Keratinocyte (primary cell): Measurements from ENCODE around the gene CXCR4. TPM values are rescaled to one million over a fixed set of nuclear protein-coding genes. Genes with fewer than 3 reads are reported as not detected.

Experiments
- DNase-seq: peaks from one replicate; pipeline ENCODE4 v3.0.0-alpha.2; 2011; ENCODE audit warnings: low read depth, missing footprints, low spot score
- FAIRE-seq: peaks from 2 replicates; lab custom pipeline; 2011; peaks lifted over from hg19 to GRCh38; lab: Jason Lieb, UNC
- H2AFZ ChIP-seq: 2 replicates; pipeline ENCODE4 v1.6.0; 2012; ENCODE audit warnings: low read length, control low read depth, inconsistent platforms; ENCODE audit not compliant: control insufficient read depth
- H3K27ac ChIP-seq: 2 replicates; pipeline ENCODE4 v1.5.1; 2011; ENCODE audit warnings: low read length; ENCODE audit not compliant: control insufficient read depth, insufficient read depth
- H3K27me3 ChIP-seq: 3 replicates; pipeline ENCODE4 v1.6.0; 2011; ENCODE audit warnings: low read length; ENCODE audit not compliant: control insufficient read depth, insufficient read depth; ENCODE audit errors: extremely low read depth
- H3K36me3 ChIP-seq, 2 experiments: 2 replicates in 1 of 2; 3 replicates in 1 of 2; pipeline ENCODE4 v1.5.1; 2011; ENCODE audit warnings: low read length in 2 of 2, mild to moderate bottlenecking in 1 of 2; ENCODE audit not compliant: control insufficient read depth in 2 of 2, insufficient read depth in 2 of 2; ENCODE audit errors: extremely low read depth in 1 of 2
- H3K4me1 ChIP-seq: 3 replicates; pipeline ENCODE4 v1.5.1; 2011; ENCODE audit warnings: low read length; ENCODE audit not compliant: control insufficient read depth, insufficient read depth; ENCODE audit errors: extremely low read depth
- H3K4me2 ChIP-seq: 3 replicates; pipeline ENCODE4 v1.6.0; 2011; ENCODE audit warnings: low read depth, low read length; ENCODE audit not compliant: control insufficient read depth, insufficient read depth; ENCODE audit errors: extremely low read depth
- H3K4me3 ChIP-seq, 3 experiments: fragments of 200-600 bp in 1 of 3; sonication (generic) in 1 of 3; 2 replicates in 2 of 3; 3 replicates in 1 of 3; pipeline ENCODE4 v1.5.1; 2011 to 2016; ENCODE audit warnings: low read length in 3 of 3, mild to moderate bottlenecking in 3 of 3, control low read depth in 2 of 3, inconsistent platforms in 1 of 3, low read depth in 1 of 3, mixed read lengths in 1 of 3, mixed run types in 1 of 3, moderate library complexity in 1 of 3; ENCODE audit not compliant: control insufficient read depth in 2 of 3, insufficient read depth in 2 of 3; ENCODE audit errors: extremely low read depth in 1 of 3
- H3K79me2 ChIP-seq: 2 replicates; pipeline ENCODE4 v1.6.0; 2012; ENCODE audit warnings: low read length; ENCODE audit not compliant: control insufficient read depth, insufficient read depth
- H3K9ac ChIP-seq: 3 replicates; pipeline ENCODE4 v1.6.0; 2011; ENCODE audit warnings: low read length; ENCODE audit not compliant: control insufficient read depth, insufficient read depth; ENCODE audit errors: extremely low read depth
- H3K9me1 ChIP-seq: 3 replicates; pipeline ENCODE4 v1.6.0; 2011; ENCODE audit warnings: low read length; ENCODE audit not compliant: control insufficient read depth, insufficient read depth; ENCODE audit errors: extremely low read depth
- H3K9me3 ChIP-seq: 2 replicates; pipeline ENCODE4 v1.5.1; 2012; ENCODE audit warnings: low read depth, low read length; ENCODE audit not compliant: control insufficient read depth
- H4K20me1 ChIP-seq: 3 replicates; pipeline ENCODE4 v1.6.0; 2011; ENCODE audit warnings: low read length; ENCODE audit not compliant: control insufficient read depth, insufficient read depth; ENCODE audit errors: extremely low read depth
- EZH2 ChIP-seq: IDR thresholded peaks from one replicate; pipeline ENCODE4 v1.6.1; 2012; ENCODE audit warnings: inconsistent platforms, mild to moderate bottlenecking, low read length, moderate library complexity
- dilution Hi-C: fragments of 300-500 bp; cut with MboI; formaldehyde crosslinking; loops from one replicate; pipeline ENCODE4 v1.7.0; 2020; ENCODE audit warnings: low sequenced_read_pairs; ENCODE audit not compliant: extremely low pct_ligation_motif_present
- polyA plus RNA-seq, 5 experiments: library from polyadenylated mRNA; depleted of rRNA in 3 of 5; stranded (reverse) in 3 of 5; stranded (forward) in 1 of 5; unstranded in 1 of 5; fragments of >200 nt; gene quantifications; 1 replicate in 1 of 5; 2 replicates in 3 of 5; 3 replicates in 1 of 5; pipeline versions ENCODE4 v1.2.1 to v1.2.3, GENCODE V29; 2011 to 2012; ENCODE audit warnings: missing spikeins in 2 of 5, low read depth in 1 of 5, low replicate concordance in 1 of 5
- TF ChIP-seq, protein P1 (sequence below), 3 experiments: IDR thresholded peaks in 1 of 3; conservative IDR thresholded peaks in 1 of 3; optimal IDR thresholded peaks in 1 of 3; 2 replicates in 2 of 3; 3 replicates in 1 of 3; pipeline versions ENCODE3 to v1.5.1; 2011; ENCODE audit warnings: low read length in 3 of 3, mild to moderate bottlenecking in 3 of 3, moderate library complexity in 2 of 3, control low read depth in 1 of 3, inconsistent platforms in 1 of 3; ENCODE audit not compliant: insufficient read depth in 2 of 3; ENCODE audit errors: extremely low read depth in 1 of 3

CXCR4 gene
- polyA plus RNA-seq, 1 donor (not counting 4 experiments of a cell fraction or from before 2014, with no cell fraction given) = 0.08 TPM

DNA sequence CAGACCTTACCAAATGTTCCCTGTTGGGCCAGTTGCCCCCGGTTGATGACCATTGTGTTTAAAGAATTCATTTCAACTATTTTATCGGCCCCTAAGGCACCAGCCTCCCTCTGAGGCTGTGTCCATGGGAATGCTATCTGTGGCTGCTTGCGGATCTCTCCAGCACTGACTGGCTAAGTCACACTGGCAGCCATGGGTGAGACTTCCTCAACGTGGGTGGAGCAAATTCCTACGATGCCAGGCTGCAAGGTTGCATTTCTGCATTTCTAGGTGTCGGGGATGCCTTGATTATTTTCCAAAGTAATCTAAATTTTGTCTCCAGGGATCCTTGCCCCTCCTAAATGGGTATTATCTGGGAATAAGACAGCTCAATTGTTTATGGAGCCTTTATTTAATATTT, 6.2 kb downstream of the CXCR4 start:
- Histone ChIP-seq H2AFZ (no peak overlapping the region), H3K27ac (no peak overlapping the region), H3K9me1 (no peaks in the 10 kb centered on the region), H3K4me3 (no peak overlapping the region), H3K4me1 (no peaks in the 10 kb centered on the region), H3K9ac (no peak overlapping the region), H4K20me1 (no peaks in the 10 kb centered on the region), H3K79me2 (no peaks in the 10 kb centered on the region), H3K36me3 (no peaks in the 10 kb centered on the region), H3K4me2 (no peak overlapping the region), H3K27me3 (peaks cover 20% of the 10 kb centered on the region), H3K9me3 (no peaks in the 10 kb centered on the region)
- dilution Hi-C loops = no loop called here
- DNase-seq = no peak
- no peak for TF ChIP-seq EZH2
- TF ChIP-seq, protein P1, sequence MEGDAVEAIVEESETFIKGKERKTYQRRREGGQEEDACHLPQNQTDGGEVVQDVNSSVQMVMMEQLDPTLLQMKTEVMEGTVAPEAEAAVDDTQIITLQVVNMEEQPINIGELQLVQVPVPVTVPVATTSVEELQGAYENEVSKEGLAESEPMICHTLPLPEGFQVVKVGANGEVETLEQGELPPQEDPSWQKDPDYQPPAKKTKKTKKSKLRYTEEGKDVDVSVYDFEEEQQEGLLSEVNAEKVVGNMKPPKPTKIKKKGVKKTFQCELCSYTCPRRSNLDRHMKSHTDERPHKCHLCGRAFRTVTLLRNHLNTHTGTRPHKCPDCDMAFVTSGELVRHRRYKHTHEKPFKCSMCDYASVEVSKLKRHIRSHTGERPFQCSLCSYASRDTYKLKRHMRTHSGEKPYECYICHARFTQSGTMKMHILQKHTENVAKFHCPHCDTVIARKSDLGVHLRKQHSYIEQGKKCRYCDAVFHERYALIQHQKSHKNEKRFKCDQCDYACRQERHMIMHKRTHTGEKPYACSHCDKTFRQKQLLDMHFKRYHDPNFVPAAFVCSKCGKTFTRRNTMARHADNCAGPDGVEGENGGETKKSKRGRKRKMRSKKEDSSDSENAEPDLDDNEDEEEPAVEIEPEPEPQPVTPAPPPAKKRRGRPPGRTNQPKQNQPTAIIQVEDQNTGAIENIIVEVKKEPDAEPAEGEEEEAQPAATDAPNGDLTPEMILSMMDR (optimal IDR thresholded peaks at IDR 0.05 in 1 of 3, IDR thresholded peaks at IDR 0.05 in 1 of 3, conservative IDR thresholded peaks at IDR 0.05 in 1 of 3; ENCODE audit: extremely low read depth in 1 of 3, insufficient read depth in 2 of 3, low read length in 3 of 3) = no peak
- no peak for FAIRE-seq

DNA sequence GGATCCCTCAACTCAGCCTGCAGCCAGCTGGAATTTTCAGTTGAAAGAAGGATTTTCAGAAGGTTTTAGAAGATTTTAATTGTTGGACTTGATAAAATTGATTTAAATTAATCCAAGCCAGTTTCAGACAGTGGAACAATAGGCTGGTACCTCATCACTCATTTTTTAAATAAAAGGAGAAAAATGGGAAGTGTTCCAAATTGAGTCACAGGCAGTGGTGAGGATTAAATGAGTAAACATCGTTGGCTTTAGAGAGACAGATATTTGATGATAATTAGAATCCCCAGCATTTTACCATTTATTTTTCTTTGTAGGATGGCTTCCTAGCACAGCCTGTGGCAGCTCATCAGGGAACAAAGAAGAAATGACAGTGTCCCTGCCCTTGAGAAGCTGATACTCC, 7.4 kb downstream of the CXCR4 start:
- Histone ChIP-seq H3K36me3 (no peaks in the 10 kb centered on the region), H4K20me1 (no peaks in the 10 kb centered on the region), H3K9me1 (no peaks in the 10 kb centered on the region), H2AFZ (no peak overlapping the region), H3K9ac (no peak overlapping the region), H3K27me3 (peaks cover 8% of the 10 kb centered on the region), H3K9me3 (no peaks in the 10 kb centered on the region), H3K4me1 (no peaks in the 10 kb centered on the region), H3K79me2 (no peaks in the 10 kb centered on the region), H3K4me2 (no peak overlapping the region), H3K27ac (no peak overlapping the region), H3K4me3 (no peak overlapping the region)
- dilution Hi-C loops = no loop called here
- no peak for DNase-seq
- FAIRE-seq = no peak
- no peak for TF ChIP-seq EZH2
- TF ChIP-seq, protein P1 (optimal IDR thresholded peaks at IDR 0.05 in 1 of 3, IDR thresholded peaks at IDR 0.05 in 1 of 3, conservative IDR thresholded peaks at IDR 0.05 in 1 of 3; ENCODE audit: extremely low read depth in 1 of 3, insufficient read depth in 2 of 3, low read length in 3 of 3) = no peak
